Uterus (tissue), 2 donors: Measurements from ENCODE around the gene CHEK1.

Source experiments
- CTCF ChIP-seq, 4 experiments: fragments of 200-600 bp in 2 of 4; fragments of 450-650 bp in 2 of 4; sonication (generic) in 2 of 4; IDR thresholded peaks; one replicate each; pipeline ENCODE4 v1.5.1; 2016 to 2019; ENCODE audit warnings: antibody characterized with exemption in 4 of 4, mild to moderate bottlenecking in 2 of 4, moderate library complexity in 1 of 4
- POLR2A ChIP-seq, 2 donors: fragments of 450-650 bp; IDR thresholded peaks; one replicate each; pipeline ENCODE4 v1.6.1; 2016; ENCODE audit warnings: antibody characterized with exemption in 2 of 2, mild to moderate bottlenecking in 1 of 2, moderate library complexity in 1 of 2

- TF ChIP-seq CTCF (IDR thresholded peaks at IDR 0.05) (no peak), POLR2A (IDR thresholded peaks at IDR 0.05) (no peak)
Observed at GRCh38 chr11:125694951-125695350, 70.0 kb downstream of the CHEK1 start.
